ENCODE results near the gene RPP30. TPM values are rescaled to one million over a fixed set of nuclear protein-coding genes. Genes with fewer than 3 reads are reported as not detected.

The RPP30 gene
- total RNA-seq, 1 donor from 2014 or later, result 85.6 TPM

- no peak for DNase-seq
Observed at GRCh38 chr10:90944749-90945148, 73.0 kb downstream of the RPP30 start.

- DNase-seq, result no peak
Observed at GRCh38 chr10:90945491-90946070, 73.8 kb downstream of the RPP30 start.

GRCh38 chr10:90947030-90947960 lies 75.5 kb downstream of the RPP30 start:
- no peak for DNase-seq

Small RNA genes lying within 50 kb of the gene (small RNA-seq; reads per million reads assigned to genes)
- gene RF00019 (not detected), gene RNU6-740P (not detected)

Other genes with a start within 250 kb of the RPP30 start
- gene HTR7, start 13.9 kb upstream of the RPP30 start, total RNA-seq, result 8.0 TPM
- gene ANKRD1, start 49.1 kb downstream of the RPP30 start, total RNA-seq, result not detected